Stomach smooth muscle (tissue), 2 donors: ENCODE results near the gene CTNNA3.

Experiments
- H3K27ac ChIP-seq: one replicate; pipeline ENCODE4 v1.7.0; 2013; ENCODE audit warnings: mild to moderate bottlenecking, low read length, inconsistent platforms
- H3K27me3 ChIP-seq, 2 donors: one replicate each; pipeline ENCODE4 v1.7.0; 2013; ENCODE audit warnings: low read length in 2 of 2; ENCODE audit not compliant: insufficient read depth in 2 of 2, control insufficient read depth in 1 of 2
- H3K36me3 ChIP-seq, 2 donors: one replicate each; pipeline ENCODE4 v1.7.0; 2013; ENCODE audit warnings: low read length in 2 of 2; ENCODE audit not compliant: control insufficient read depth in 2 of 2, insufficient read depth in 2 of 2
- H3K4me1 ChIP-seq: one replicate; pipeline ENCODE4 v1.7.0; 2013; ENCODE audit warnings: low read length; ENCODE audit not compliant: control insufficient read depth, insufficient read depth
- H3K4me3 ChIP-seq, 2 donors: one replicate each; pipeline ENCODE4 v1.7.0; 2013; ENCODE audit warnings: low read length in 2 of 2
- H3K9ac ChIP-seq, 2 donors: one replicate each; pipeline ENCODE4 v1.7.0; 2013; ENCODE audit warnings: low read length in 2 of 2, mild to moderate bottlenecking in 1 of 2
- H3K9me3 ChIP-seq, 2 donors: one replicate each; pipeline ENCODE4 v1.7.0; 2013; ENCODE audit warnings: low read length in 2 of 2; ENCODE audit not compliant: control insufficient read depth in 2 of 2
- donor health status: healthy.
- donor health status: Pancreatic carcinoma.

CTNNA3 gene

DNA sequence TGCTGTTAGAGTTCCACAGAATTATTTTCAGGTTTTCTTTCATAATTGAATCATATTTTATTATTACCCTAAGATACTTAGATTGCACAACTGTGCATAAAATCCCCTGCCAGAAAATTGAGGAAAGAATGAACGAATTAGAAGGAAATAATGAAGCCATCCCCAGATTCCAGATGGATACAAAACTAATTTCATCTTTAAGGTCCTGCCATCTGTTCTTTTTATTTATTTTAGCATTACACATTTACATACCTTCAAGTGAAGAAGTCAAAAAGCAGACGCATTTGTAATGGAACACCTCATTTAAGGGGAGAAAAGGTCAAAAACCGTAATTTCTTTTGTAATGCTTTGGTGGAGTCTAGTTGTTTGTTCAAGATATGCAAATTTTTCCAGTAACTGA, 847.1 kb downstream of the CTNNA3 start:
- no peaks in the 10 kb centered on the region for H3K4me1 ChIP-seq
- H3K27ac ChIP-seq, result no peak overlapping the region
- H3K9ac ChIP-seq, result no peak overlapping the region
- H3K9me3 ChIP-seq, result no peaks in the 10 kb centered on the region
- H3K36me3 ChIP-seq, result no peaks in the 10 kb centered on the region
- no peak overlapping the region for H3K4me3 ChIP-seq
- H3K27me3 ChIP-seq, result no peaks in the 10 kb centered on the region

DNA sequence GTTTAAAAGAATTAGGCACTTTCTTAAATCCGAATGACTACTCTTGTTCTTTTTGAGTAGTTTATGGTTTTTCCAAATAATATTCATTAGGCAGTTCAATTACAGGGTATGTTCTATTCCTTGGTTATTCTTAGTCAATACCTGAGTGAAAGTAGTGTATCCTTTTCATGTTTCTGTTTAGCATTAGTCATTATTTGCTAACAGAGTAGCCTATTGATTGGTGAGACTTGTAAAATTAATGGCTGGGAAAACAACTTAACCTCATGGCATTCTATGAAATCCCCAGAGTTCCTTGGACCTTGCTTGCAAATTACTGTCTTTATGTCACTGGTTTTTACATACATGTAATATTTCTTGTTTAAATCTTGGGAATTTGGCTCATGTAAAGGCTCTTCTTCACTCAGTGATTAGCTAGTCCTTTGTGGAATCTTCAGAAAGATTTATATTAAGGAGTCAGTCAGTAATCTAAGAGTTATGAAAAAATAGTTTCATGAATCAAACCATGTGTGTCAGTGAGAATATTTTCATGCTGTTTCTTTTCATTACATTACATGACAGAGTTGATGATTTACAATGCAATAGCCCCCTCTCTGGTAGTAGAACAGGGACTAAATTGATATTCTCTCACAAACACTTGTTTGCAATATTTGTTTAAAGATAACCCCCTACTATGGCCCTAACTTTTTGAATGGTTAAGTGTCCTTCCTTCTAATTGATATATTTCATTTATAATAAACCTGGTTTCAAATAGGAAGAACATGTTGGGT, 851.6 kb downstream of the CTNNA3 start:
- no peaks in the 10 kb centered on the region for H3K9me3 ChIP-seq
- H3K36me3 ChIP-seq, result no peaks in the 10 kb centered on the region
- H3K9ac ChIP-seq, result no peak overlapping the region
- H3K4me1 ChIP-seq, result no peaks in the 10 kb centered on the region
- H3K4me3 ChIP-seq, result no peak overlapping the region
- H3K27ac ChIP-seq, result no peak overlapping the region
- H3K27me3 ChIP-seq, result no peaks in the 10 kb centered on the region

DNA sequence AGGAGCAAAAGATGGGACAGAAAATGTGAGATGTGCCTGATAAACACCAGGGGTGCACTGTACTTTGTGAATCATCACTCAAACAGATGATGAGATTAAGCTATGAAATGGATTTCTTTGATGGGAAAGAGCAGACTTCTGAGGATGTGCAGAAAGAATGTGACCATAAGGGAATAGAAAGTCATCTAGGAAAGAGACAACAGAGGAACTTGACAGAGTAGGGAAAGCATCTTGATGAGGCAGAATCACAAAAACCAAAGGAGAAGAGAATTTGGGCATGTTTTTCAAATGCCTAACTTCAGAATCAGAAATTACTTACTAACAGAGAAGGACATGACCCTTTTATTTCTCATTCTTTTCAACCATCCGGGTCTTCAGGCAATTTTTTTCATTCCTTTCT, 852.6 kb downstream of the CTNNA3 start:
- no peak overlapping the region for H3K9ac ChIP-seq
- no peaks in the 10 kb centered on the region for H3K36me3 ChIP-seq
- no peaks in the 10 kb centered on the region for H3K4me1 ChIP-seq
- no peak overlapping the region for H3K27ac ChIP-seq
- H3K9me3 ChIP-seq, result no peaks in the 10 kb centered on the region
- no peaks in the 10 kb centered on the region for H3K27me3 ChIP-seq
- no peak overlapping the region for H3K4me3 ChIP-seq

DNA sequence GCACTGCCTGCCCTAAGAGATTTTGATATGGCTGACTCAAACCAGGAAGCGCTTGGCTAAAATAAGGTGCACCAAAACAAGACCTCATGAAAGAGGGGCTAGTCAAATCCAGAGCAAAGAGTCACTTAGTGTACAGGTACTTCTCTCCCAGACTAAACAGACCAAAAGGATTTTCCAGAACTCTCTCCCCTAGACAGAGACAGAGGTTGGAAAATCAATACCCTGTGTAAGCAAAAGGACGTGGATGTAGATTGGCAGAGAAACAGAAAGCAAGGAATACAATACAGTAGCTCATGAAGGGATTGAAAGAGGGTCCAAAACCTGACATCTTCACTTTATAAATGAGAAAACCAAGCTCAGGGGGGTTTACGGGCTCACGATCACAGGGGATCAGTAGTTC, 853.1 kb downstream of the CTNNA3 start:
- Histone ChIP-seq H3K4me1 (no peaks in the 10 kb centered on the region), H3K4me3 (no peak overlapping the region), H3K27me3 (no peaks in the 10 kb centered on the region), H3K9me3 (no peaks in the 10 kb centered on the region), H3K36me3 (no peaks in the 10 kb centered on the region), H3K27ac (no peak overlapping the region), H3K9ac (no peak overlapping the region)

DNA sequence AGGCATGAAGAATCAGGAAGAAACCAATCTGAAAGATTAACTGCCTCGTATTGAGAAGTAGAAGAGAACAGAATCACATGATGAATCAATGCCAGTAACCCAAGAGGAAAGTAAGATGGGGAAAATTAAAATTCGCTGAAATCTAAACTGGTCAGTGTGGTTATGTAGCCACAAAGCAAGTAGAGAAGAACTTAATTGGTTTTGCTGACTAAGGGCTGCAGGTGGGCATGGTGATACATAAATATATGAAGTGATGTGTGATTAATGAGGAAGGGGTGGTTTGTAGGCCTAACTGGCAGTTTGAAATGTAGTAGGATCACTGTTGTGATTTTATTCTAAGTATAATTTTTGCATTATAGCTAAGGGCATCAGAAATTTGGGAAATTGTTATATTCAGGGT, 853.6 kb downstream of the CTNNA3 start:
- Histone ChIP-seq H3K9me3 (no peaks in the 10 kb centered on the region), H3K36me3 (no peaks in the 10 kb centered on the region), H3K27ac (no peak overlapping the region), H3K4me1 (no peaks in the 10 kb centered on the region), H3K4me3 (no peak overlapping the region), H3K9ac (no peak overlapping the region), H3K27me3 (no peaks in the 10 kb centered on the region)

DNA sequence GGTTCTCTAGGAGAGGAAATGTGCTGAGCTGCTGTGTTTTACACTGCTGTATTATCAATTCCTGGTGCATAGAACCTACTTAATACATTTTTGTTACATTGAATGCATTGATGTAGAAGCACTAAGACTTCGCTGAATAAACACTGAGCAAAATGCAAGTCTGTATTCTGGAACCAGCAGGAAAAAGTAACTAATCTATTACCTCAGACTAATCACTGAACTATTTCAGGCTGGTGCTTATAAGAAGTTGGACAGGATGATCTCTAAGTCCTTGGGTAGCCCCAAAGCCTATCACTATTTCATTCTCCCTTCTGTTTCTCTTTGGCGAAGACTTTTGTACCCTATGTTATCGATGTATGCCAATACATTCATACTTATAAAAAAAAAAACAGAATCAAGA, 857.3 kb downstream of the CTNNA3 start:
- Histone ChIP-seq H3K27ac (no peak overlapping the region), H3K9ac (no peak overlapping the region), H3K4me3 (no peak overlapping the region), H3K36me3 (no peaks in the 10 kb centered on the region), H3K4me1 (no peaks in the 10 kb centered on the region), H3K27me3 (no peaks in the 10 kb centered on the region), H3K9me3 (no peaks in the 10 kb centered on the region)

DNA sequence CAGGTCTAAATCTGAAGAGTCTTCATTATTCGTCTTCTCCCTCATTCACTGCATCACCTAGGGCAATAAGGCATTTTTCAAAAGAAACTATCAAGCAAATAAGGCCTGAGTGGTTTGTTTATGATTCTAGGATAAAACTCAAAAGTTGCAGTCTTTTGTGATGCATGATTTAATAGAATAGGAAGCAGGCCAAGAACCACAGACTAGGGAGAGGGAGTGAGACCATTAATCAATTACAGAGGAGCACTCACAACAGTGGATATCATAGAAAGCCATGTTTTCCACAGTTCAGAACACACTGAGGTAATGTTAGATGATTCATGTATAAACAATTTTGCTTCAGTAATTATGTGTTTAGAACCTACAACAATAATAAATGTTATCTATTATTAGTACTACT, 858.0 kb downstream of the CTNNA3 start:
- Histone ChIP-seq H3K9me3 (no peaks in the 10 kb centered on the region), H3K27ac (no peak overlapping the region), H3K9ac (no peak overlapping the region), H3K4me3 (no peak overlapping the region), H3K27me3 (no peaks in the 10 kb centered on the region), H3K36me3 (no peaks in the 10 kb centered on the region), H3K4me1 (no peaks in the 10 kb centered on the region)

DNA sequence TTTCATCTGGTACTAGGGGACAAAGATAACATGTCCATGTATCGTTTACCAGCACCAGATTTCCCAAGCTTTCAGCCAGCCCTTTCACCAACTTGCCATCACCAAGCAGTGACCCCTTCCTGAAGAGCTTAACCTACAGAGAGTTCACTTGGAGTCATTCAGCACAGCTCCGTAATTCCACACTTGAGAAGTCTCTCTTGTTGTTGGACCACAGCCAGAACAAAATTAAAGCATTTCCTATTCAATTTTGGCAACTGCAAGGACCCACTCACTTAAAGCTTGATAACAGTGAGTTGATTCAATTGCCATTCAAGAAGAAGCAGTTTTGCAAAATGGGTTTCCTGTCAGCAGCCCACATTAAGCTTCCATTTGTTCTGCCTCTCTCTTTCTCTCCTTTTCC, 858.7 kb downstream of the CTNNA3 start:
- Histone ChIP-seq H3K36me3 (no peaks in the 10 kb centered on the region), H3K27ac (no peak overlapping the region), H3K27me3 (no peaks in the 10 kb centered on the region), H3K4me3 (no peak overlapping the region), H3K4me1 (no peaks in the 10 kb centered on the region), H3K9ac (no peak overlapping the region), H3K9me3 (no peaks in the 10 kb centered on the region)

DNA sequence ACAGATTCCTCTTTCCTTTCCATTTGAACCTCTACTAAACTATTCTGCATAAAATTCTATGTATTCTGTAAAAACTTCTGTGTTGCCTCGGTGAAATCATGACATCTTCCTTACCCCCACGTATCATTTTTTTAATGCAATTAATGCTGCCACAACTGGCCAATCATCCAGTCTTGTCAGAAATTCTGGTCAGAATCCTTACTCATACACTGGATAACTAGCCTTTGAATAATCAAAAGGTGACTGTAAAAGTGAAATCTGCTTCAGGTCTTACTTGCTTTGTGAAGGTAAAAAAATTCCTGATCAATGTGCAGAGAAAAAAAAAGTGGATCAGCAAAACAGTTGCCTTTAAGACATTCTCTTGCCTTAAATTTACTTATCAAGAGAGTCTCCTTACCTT, 859.2 kb downstream of the CTNNA3 start:
- Histone ChIP-seq H3K4me3 (no peak overlapping the region), H3K27ac (no peak overlapping the region), H3K9me3 (no peaks in the 10 kb centered on the region), H3K4me1 (no peaks in the 10 kb centered on the region), H3K27me3 (no peaks in the 10 kb centered on the region), H3K9ac (no peak overlapping the region), H3K36me3 (no peaks in the 10 kb centered on the region)

DNA sequence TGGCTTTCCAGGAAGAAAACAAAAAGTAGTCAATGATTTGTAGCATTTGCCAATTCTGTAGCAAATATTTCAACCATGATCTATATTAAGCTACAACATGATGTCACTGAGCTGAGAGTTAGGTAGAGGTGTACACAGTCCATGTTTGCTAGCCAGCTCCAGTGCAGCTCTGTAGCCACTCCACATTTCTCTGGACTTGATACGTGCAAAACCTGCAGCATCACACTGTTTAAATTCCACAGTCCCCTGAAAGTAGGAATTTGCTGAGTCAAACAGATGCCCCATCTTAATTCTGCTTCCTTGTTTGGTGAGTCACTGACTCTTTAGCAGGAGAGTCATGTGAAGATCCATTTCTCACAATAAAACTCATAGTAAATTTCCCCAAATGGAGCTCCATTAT, 859.9 kb downstream of the CTNNA3 start:
- Histone ChIP-seq H3K36me3 (no peaks in the 10 kb centered on the region), H3K27me3 (no peaks in the 10 kb centered on the region), H3K9ac (no peak overlapping the region), H3K9me3 (no peaks in the 10 kb centered on the region), H3K4me1 (no peaks in the 10 kb centered on the region), H3K4me3 (no peak overlapping the region), H3K27ac (no peak overlapping the region)

DNA sequence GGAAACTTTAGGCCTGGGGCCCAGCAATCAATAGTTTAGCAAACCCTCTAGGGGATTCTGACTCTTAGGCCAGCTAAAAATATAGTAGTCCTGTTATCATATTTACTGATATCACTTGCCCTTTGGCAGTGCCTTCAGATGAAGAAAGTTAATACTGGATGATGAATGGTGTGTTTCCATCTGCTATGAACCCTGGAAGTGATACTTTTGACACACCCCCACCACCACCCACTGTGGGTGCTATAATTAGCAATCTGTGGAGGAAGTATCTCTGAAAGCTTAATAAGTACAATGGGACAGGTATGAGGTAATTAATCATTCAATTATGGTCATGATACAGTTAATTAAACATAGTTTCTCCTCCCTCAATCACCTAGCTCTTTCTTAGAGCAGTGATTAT, 860.6 kb downstream of the CTNNA3 start:
- H3K9me3 ChIP-seq, result no peaks in the 10 kb centered on the region
- no peak overlapping the region for H3K4me3 ChIP-seq
- H3K9ac ChIP-seq, result no peak overlapping the region
- no peak overlapping the region for H3K27ac ChIP-seq
- no peaks in the 10 kb centered on the region for H3K36me3 ChIP-seq
- no peaks in the 10 kb centered on the region for H3K4me1 ChIP-seq
- no peaks in the 10 kb centered on the region for H3K27me3 ChIP-seq
